PC-3 (cell line): ENCODE data around the gene OR6V1.
"Not testable (repeated sequence)": the region's sequence is repeated elsewhere in the genome, so short reads cannot be mapped to it uniquely, and the experiment has no call there.

Experiments
- CTCF ChIP-seq: fragments of 300-600 bp; sonication (generic); conservative IDR thresholded peaks from 2 replicates; pipeline ENCODE4 v1.5.1; 2017; ENCODE audit warnings: antibody characterized with exemption, low read depth, mild to moderate bottlenecking, low read length
- EZH2 ChIP-seq: fragments of 300-600 bp; sonication (generic); IDR thresholded peaks from one replicate; pipeline ENCODE4 v1.6.1; 2017; ENCODE audit warnings: antibody characterized with exemption, mild to moderate bottlenecking, low read length; ENCODE audit not compliant: unreplicated experiment
- EZH2phosphoT487 ChIP-seq: fragments of 300-600 bp; sonication (generic); IDR thresholded peaks from 2 replicates; pipeline ENCODE4 v1.6.1; 2018; ENCODE audit warnings: mild to moderate bottlenecking, antibody characterized with exemption, low read length, borderline replicate concordance

- not testable (repeated sequence) for TF ChIP-seq CTCF, EZH2phosphoT487, EZH2
These were observed 36.5 kb downstream of the OR6V1 start for GRCh38 chr7:143088549-143089231.
